Nephron (organoid): ENCODE measurements around the gene FXN.

ENCODE experiments used
- H3K27ac Mint-ChIP-seq, 3 experiments: 2 replicates each; pipeline ENCODE4 v1.8.0; 2020; ENCODE audit warnings: mixed read lengths in 3 of 3, mild to moderate bottlenecking in 2 of 3, moderate library complexity in 1 of 3
- H3K27me3 Mint-ChIP-seq: 2 replicates; pipeline ENCODE4 v1.8.0; 2021; ENCODE audit warnings: low read depth, mild to moderate bottlenecking, moderate library complexity, mixed read lengths
- H3K36me3 Mint-ChIP-seq: 2 replicates; pipeline ENCODE4 v1.8.0; 2020; ENCODE audit warnings: low read depth, mixed read lengths
- H3K4me1 Mint-ChIP-seq: 2 replicates; pipeline ENCODE4 v1.8.0; 2020; ENCODE audit warnings: mixed read lengths
- H3K4me3 Mint-ChIP-seq, 3 experiments: 2 replicates each; pipeline ENCODE4 v1.8.0; 2020; ENCODE audit warnings: mild to moderate bottlenecking in 3 of 3, mixed read lengths in 3 of 3, moderate library complexity in 2 of 3
- H3K9me3 Mint-ChIP-seq: 2 replicates; pipeline ENCODE4 v1.8.0; 2020; ENCODE audit warnings: mixed read lengths
- CTCF ChIP-seq, 3 experiments: fragments of 200-600 bp; sonication (generic); IDR thresholded peaks; one replicate each; pipeline ENCODE4 v1.5.0; 2021; ENCODE audit warnings: antibody characterized with exemption in 3 of 3; ENCODE audit not compliant: unreplicated experiment in 3 of 3

The FXN gene

GRCh38 chr9:69040646-69041045, 5.1 kb downstream of the FXN start:
- Mint-ChIP-seq H3K4me1 (peaks cover 26% of the 10 kb centered on the region), H3K36me3 (peaks cover 11% of the 10 kb centered on the region)

GRCh38 chr9:69044240-69045219, 9.0 kb downstream of the FXN start:
- Mint-ChIP-seq H3K36me3 (peaks cover 27% of the 10 kb centered on the region), H3K9me3 (no peaks in the 10 kb centered on the region), H3K27ac (peak overlapping the region in 2 of 3 experiments; percentile 21 to 27), H3K4me1 (peaks cover 16% of the 10 kb centered on the region), H3K4me3 (no peak overlapping the region), H3K27me3 (no peaks in the 10 kb centered on the region)
- TF ChIP-seq CTCF (IDR thresholded peaks at IDR 0.05; ENCODE audit: unreplicated experiment in 3 of 3), result no peak

More at GRCh38 chr9:69040646-69041045, 5.1 kb downstream of the FXN start:
- TF ChIP-seq CTCF (IDR thresholded peaks at IDR 0.05; ENCODE audit: unreplicated experiment in 3 of 3), result no peak
- H3K9me3 Mint-ChIP-seq, result no peaks in the 10 kb centered on the region
- H3K27ac Mint-ChIP-seq, result no peak overlapping the region
- H3K27me3 Mint-ChIP-seq, result no peaks in the 10 kb centered on the region
- H3K4me3 Mint-ChIP-seq, result no peak overlapping the region

DNA sequence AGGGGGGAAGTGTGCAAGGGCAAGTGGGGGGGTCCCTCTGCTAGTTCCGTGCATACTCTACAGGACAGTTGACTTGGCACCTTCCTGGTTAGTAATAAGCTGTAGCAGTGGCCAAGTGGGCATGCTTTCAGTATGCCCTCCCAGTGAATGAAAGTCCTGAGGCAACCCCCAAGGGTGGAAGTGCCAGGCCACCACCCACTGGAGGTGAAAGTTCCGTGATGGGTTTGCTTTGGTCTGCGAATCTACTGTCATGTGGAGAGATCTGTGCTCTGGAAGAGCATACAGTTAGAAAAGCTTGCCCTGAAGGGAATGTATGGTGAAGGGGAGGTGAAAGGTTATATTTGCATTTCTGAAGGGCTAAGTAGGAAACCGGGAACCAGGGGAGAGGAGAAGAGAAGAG, 10.3 kb downstream of the FXN start:
- Mint-ChIP-seq H3K4me3 (no peak overlapping the region), H3K9me3 (no peaks in the 10 kb centered on the region), H3K4me1 (peaks cover 16% of the 10 kb centered on the region), H3K27ac (no peak overlapping the region), H3K27me3 (no peaks in the 10 kb centered on the region), H3K36me3 (peaks cover 28% of the 10 kb centered on the region)
- no peak for TF ChIP-seq CTCF (IDR thresholded peaks at IDR 0.05; ENCODE audit: unreplicated experiment in 3 of 3)

DNA sequence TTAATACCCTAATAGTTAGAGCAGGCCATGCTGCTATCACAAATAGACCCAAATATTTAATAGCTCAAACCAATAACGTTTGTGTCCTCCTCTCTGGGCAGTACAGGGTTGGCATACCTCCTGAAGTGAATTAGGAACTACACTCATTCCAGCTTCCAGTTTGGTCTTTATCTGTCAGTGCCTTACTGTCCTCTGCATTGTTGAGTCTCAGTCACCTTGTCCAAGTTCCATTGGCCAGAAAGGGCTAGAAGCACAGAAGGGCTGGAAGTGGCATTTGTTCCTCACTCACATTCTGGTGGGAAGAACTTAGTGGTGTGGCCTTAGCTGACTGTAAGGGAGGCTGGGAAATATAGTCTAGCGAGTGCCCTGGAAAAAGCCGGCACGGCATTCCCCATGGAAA, 11.2 kb downstream of the FXN start:
- Mint-ChIP-seq H3K4me1 (peaks cover 16% of the 10 kb centered on the region), H3K4me3 (no peak overlapping the region)
- no peak for TF ChIP-seq CTCF (IDR thresholded peaks at IDR 0.05; ENCODE audit: unreplicated experiment in 3 of 3)

DNA sequence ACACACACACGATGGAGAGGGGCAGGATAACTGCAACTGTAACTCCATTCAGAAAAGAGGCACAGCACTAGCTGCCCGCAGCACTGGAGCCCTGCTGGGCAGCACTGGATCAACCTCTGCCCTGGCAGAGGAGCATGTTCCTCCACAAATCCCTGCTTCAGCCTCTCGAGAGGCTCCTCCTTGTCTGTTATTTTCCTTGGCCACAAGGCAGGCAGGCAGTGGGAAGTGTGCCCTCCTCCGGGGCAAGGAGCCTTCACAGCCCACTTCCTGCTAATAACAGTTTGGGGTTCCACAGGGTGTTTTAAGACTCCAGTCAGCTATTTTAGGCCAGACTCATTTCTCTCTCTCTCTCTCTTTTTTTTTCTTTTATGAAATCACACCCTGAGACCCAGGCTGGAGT, 11.8 kb downstream of the FXN start:
- H3K36me3 Mint-ChIP-seq, result peaks cover 23% of the 10 kb centered on the region
- no peak overlapping the region for H3K4me3 Mint-ChIP-seq

More for the DNA sequence above, 11.2 kb downstream of the FXN start:
- no peaks in the 10 kb centered on the region for H3K9me3 Mint-ChIP-seq
- no peaks in the 10 kb centered on the region for H3K27me3 Mint-ChIP-seq
- peaks cover 23% of the 10 kb centered on the region for H3K36me3 Mint-ChIP-seq
- no peak overlapping the region for H3K27ac Mint-ChIP-seq

More for the DNA sequence above, 11.8 kb downstream of the FXN start:
- Mint-ChIP-seq H3K27me3 (no peaks in the 10 kb centered on the region), H3K27ac (no peak overlapping the region), H3K9me3 (no peaks in the 10 kb centered on the region), H3K4me1 (peaks cover 13% of the 10 kb centered on the region)
- no peak for TF ChIP-seq CTCF (IDR thresholded peaks at IDR 0.05; ENCODE audit: unreplicated experiment in 3 of 3)
